HEK293 (cell line): Measurements from ENCODE around the gene NLGN2.
"Not testable (repeated sequence)": the region's sequence is repeated elsewhere in the genome, so short reads cannot be mapped to it uniquely, and the experiment has no call there.

Experiments used
- ATF2 ChIP-seq: fragments of 450-650 bp; formaldehyde crosslinking; IDR thresholded peaks from 2 replicates; pipeline ENCODE4 v1.5.1; 2016; ENCODE audit warnings: missing biosample characterization, missing genetic modification characterization, low read depth
- RBAK ChIP-seq: fragments of 450-650 bp; formaldehyde crosslinking; IDR thresholded peaks from 2 replicates; pipeline ENCODE4 v1.5.1; 2016; ENCODE audit warnings: missing biosample characterization, missing genetic modification characterization
- REST ChIP-seq: fragments of 450-650 bp; formaldehyde crosslinking; IDR thresholded peaks from 2 replicates; pipeline ENCODE4 v1.5.1; 2016; ENCODE audit warnings: missing biosample characterization, missing genetic modification characterization
- ZNF146 ChIP-seq: fragments of 450-650 bp; formaldehyde crosslinking; IDR thresholded peaks from 2 replicates; pipeline ENCODE4 v1.5.1; 2016; ENCODE audit warnings: missing biosample characterization, missing genetic modification characterization
- ZNF18 ChIP-seq: fragments of 450-650 bp; formaldehyde crosslinking; IDR thresholded peaks from 2 replicates; pipeline ENCODE4 v1.5.1; 2016; ENCODE audit warnings: missing biosample characterization, missing genetic modification characterization
- ZNF2 ChIP-seq: fragments of 450-650 bp; formaldehyde crosslinking; IDR thresholded peaks from 2 replicates; pipeline ENCODE4 v1.5.1; 2016; ENCODE audit warnings: missing biosample characterization, missing genetic modification characterization
- ZNF324 ChIP-seq: fragments of 450-650 bp; formaldehyde crosslinking; IDR thresholded peaks from 2 replicates; pipeline ENCODE4 v1.5.1; 2016; ENCODE audit warnings: missing biosample characterization, missing genetic modification characterization
- ZNF585B ChIP-seq: fragments of 450-650 bp; formaldehyde crosslinking; IDR thresholded peaks from 2 replicates; pipeline ENCODE4 v1.5.1; 2016; ENCODE audit warnings: missing biosample characterization, missing genetic modification characterization
- ZNF707 ChIP-seq: fragments of 450-650 bp; formaldehyde crosslinking; IDR thresholded peaks from 2 replicates; pipeline ENCODE4 v1.5.1; 2016; ENCODE audit warnings: missing biosample characterization, missing genetic modification characterization
- ZSCAN23 ChIP-seq: fragments of 450-650 bp; formaldehyde crosslinking; IDR thresholded peaks from 2 replicates; pipeline ENCODE4 v1.5.1; 2016; ENCODE audit warnings: missing biosample characterization, missing genetic modification characterization
- TF ChIP-seq, protein P1 (sequence below): fragments of 450-650 bp; formaldehyde crosslinking; IDR thresholded peaks from 2 replicates; pipeline ENCODE4 v1.5.1; 2017; ENCODE audit warnings: missing biosample characterization, missing genetic modification characterization
- TF ChIP-seq, protein P2 (sequence below): fragments of 450-650 bp; formaldehyde crosslinking; IDR thresholded peaks from 2 replicates; pipeline ENCODE4 v1.5.1; 2016; ENCODE audit warnings: missing biosample characterization, missing genetic modification characterization

- TF ChIP-seq, protein P1, sequence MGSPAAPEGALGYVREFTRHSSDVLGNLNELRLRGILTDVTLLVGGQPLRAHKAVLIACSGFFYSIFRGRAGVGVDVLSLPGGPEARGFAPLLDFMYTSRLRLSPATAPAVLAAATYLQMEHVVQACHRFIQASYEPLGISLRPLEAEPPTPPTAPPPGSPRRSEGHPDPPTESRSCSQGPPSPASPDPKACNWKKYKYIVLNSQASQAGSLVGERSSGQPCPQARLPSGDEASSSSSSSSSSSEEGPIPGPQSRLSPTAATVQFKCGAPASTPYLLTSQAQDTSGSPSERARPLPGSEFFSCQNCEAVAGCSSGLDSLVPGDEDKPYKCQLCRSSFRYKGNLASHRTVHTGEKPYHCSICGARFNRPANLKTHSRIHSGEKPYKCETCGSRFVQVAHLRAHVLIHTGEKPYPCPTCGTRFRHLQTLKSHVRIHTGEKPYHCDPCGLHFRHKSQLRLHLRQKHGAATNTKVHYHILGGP (tag by site-specific recombination): not testable (repeated sequence)
- TF ChIP-seq ZNF324 (tag by site-specific recombination); ATF2 (tag by site-specific recombination); ZNF585B; ZNF18 (tag by site-specific recombination); ZNF2 (tag by site-specific recombination); RBAK (tag by site-specific recombination); ZSCAN23; ZNF146 (tag by site-specific recombination); REST (tag by site-specific recombination); ZNF707 (tag by site-specific recombination): not testable (repeated sequence)
- TF ChIP-seq, protein P2, sequence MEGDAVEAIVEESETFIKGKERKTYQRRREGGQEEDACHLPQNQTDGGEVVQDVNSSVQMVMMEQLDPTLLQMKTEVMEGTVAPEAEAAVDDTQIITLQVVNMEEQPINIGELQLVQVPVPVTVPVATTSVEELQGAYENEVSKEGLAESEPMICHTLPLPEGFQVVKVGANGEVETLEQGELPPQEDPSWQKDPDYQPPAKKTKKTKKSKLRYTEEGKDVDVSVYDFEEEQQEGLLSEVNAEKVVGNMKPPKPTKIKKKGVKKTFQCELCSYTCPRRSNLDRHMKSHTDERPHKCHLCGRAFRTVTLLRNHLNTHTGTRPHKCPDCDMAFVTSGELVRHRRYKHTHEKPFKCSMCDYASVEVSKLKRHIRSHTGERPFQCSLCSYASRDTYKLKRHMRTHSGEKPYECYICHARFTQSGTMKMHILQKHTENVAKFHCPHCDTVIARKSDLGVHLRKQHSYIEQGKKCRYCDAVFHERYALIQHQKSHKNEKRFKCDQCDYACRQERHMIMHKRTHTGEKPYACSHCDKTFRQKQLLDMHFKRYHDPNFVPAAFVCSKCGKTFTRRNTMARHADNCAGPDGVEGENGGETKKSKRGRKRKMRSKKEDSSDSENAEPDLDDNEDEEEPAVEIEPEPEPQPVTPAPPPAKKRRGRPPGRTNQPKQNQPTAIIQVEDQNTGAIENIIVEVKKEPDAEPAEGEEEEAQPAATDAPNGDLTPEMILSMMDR (tag by site-specific recombination): not testable (repeated sequence)
Observed at GRCh38 chr17:7365963-7366362, 41.7 kb upstream of the NLGN2 start.
